ENCODE measurements around the gene PFKL. TPM values are rescaled to one million over a fixed set of nuclear protein-coding genes. Genes with fewer than 3 reads are reported as not detected.

The PFKL gene
- total RNA-seq, 4 donors from 2014 or later = 11.9 to 20.6 (median 16.8) TPM

DNA sequence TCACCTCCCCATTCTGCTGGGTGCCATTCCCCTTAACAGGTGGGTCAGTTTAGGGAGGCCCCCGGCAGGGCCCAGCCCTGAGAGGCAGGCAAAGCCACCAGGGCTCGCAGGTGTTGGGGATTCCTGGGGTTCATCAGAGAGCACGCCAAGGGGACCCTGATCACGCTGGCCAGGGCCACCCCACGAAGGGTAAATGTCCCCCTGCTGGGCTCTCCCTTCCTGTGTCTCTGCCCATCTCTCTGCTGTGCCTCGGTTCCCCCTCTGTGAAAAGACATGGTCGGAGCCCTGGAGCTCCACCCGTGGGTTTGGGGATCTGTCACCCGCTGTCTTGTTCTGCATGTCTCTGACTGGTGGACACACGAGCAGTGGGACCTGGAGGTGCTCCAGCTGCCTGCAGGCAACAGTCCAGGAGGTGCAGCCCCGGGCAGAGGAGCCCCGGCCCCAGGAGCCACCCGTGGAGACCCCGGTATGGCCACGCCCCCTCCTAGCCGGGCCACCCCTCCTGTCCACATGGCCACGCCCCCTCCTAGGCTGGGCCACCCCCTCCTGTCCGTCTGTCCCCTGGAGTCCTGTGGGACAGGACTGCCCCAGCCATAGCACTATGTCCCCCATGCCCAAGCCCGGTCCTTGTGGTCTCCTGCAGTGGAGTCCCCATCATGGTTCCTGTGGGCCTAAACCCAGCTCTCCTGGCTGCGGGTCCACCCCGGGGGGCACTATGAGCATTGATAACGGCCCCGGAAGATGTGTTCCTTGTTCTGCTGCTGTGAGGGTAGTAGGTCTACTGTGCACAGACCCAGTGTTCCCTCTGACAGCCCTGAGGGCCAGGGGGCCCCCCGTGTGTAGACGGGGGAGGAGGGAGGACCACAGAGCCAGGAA is 7.7 kb upstream of the PFKL start:
- no peaks in the 10 kb centered on the region for H3K36me3 ChIP-seq
- TF ChIP-seq, protein P1, sequence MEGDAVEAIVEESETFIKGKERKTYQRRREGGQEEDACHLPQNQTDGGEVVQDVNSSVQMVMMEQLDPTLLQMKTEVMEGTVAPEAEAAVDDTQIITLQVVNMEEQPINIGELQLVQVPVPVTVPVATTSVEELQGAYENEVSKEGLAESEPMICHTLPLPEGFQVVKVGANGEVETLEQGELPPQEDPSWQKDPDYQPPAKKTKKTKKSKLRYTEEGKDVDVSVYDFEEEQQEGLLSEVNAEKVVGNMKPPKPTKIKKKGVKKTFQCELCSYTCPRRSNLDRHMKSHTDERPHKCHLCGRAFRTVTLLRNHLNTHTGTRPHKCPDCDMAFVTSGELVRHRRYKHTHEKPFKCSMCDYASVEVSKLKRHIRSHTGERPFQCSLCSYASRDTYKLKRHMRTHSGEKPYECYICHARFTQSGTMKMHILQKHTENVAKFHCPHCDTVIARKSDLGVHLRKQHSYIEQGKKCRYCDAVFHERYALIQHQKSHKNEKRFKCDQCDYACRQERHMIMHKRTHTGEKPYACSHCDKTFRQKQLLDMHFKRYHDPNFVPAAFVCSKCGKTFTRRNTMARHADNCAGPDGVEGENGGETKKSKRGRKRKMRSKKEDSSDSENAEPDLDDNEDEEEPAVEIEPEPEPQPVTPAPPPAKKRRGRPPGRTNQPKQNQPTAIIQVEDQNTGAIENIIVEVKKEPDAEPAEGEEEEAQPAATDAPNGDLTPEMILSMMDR (IDR thresholded peaks at IDR 0.05 in 4 of 5, conservative IDR thresholded peaks at IDR 0.05 in 1 of 5) = no peak
- no peak for TF ChIP-seq POLR2A (IDR thresholded peaks at IDR 0.05)
- DNase-seq (no peak), ATAC-seq (no peak)
- H3K4me3 ChIP-seq = no peak overlapping the region
- in situ Hi-C loops (cut with MboI; ENCODE audit: low sequenced_read_pairs in 4 of 4) = no loop called here
- intact Hi-C loops (cut with DNase I; ENCODE audit: low total_unique reads) = no loop called here
- peaks cover 0 to 6% of the 10 kb centered on the region in 2 donors for H3K4me1 ChIP-seq
- no peaks in the 10 kb centered on the region for H3K9me3 ChIP-seq
- H3K27me3 ChIP-seq = peaks cover 0 to 10% (median 3%) of the 10 kb centered on the region in 3 donors
- no peak overlapping the region for H3K27ac ChIP-seq

DNA sequence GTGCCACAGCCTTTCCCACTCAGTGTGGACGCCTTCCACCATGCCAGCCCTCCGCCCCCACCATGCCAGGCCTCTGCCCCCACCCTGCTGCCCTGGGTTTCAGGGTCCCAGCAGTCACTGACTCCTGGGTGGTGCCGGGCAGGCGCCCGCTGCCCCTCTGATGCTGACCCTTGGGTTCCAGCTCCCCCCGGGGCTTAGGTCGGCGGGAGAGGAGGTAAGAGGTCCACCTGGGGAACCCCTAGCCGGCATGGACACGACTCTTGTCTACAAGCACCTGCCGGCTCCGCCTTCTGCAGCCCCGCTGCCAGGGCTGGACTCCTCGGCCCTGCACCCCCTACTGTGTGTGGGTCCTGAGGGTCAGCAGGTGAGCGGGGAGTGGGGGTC is 7.0 kb upstream of the PFKL start:
- TF ChIP-seq, protein P1 (IDR thresholded peaks at IDR 0.05 in 4 of 5, conservative IDR thresholded peaks at IDR 0.05 in 1 of 5) = no peak
- TF ChIP-seq POLR2A (IDR thresholded peaks at IDR 0.05) = no peak
- H3K9me3 ChIP-seq = no peaks in the 10 kb centered on the region
- DNase-seq (no peak), ATAC-seq (no peak)
- intact Hi-C loops (cut with DNase I; ENCODE audit: low total_unique reads) = no loop called here
- H3K36me3 ChIP-seq = no peaks in the 10 kb centered on the region
- H3K4me3 ChIP-seq = no peak overlapping the region
- in situ Hi-C loops (cut with MboI; ENCODE audit: low sequenced_read_pairs in 4 of 4) = no loop called here
- H3K27me3 ChIP-seq = peaks cover 0 to 8% (median 3%) of the 10 kb centered on the region in 3 donors
- peaks cover 5 to 6% of the 10 kb centered on the region in 2 donors for H3K4me1 ChIP-seq
- no peak overlapping the region for H3K27ac ChIP-seq

DNA sequence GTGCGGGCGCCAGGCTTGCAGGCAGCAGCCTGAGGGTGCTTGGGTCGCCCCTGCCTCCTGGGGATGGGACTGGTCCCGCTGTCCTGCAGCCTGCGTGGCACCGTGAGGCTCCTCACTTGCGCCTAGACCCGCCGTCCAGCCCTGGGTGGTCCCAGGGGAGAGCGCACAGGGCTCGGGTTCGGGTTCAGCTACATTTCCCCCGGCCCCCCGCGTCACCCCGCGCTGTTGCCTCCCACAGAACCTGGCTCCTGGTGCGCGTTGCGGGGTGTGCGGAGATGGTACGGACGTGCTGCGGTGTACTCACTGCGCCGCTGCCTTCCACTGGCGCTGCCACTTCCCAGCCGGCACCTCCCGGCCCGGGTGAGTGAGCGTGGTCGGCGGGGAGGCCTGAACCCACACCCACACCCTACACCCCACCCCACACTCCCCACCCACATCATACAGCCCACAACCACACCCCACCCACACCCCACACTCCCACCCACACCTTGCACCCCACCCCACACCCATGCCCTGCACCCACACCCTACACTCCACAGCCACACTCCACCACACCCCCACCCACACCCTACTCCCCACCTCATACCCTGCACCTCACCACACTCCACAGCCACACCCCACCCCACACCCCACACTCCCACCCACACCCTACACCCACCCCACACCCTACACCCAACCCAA is 6.2 kb upstream of the PFKL start:
- peaks cover 0 to 8% (median 0%) of the 10 kb centered on the region in 3 donors for H3K27me3 ChIP-seq
- TF ChIP-seq POLR2A (IDR thresholded peaks at IDR 0.05) = no peak
- TF ChIP-seq, protein P1 (IDR thresholded peaks at IDR 0.05 in 4 of 5, conservative IDR thresholded peaks at IDR 0.05 in 1 of 5) = no peak
- H3K27ac ChIP-seq = no peak overlapping the region
- H3K9me3 ChIP-seq = no peaks in the 10 kb centered on the region
- in situ Hi-C loops (cut with MboI; ENCODE audit: low sequenced_read_pairs in 4 of 4) (no loop called here), intact Hi-C loops (cut with DNase I; ENCODE audit: low total_unique reads) (no loop called here)
- no peak for ATAC-seq
- H3K36me3 ChIP-seq = no peaks in the 10 kb centered on the region
- H3K4me1 ChIP-seq = peaks cover 6% of the 10 kb centered on the region in 2 donors
- no peak for DNase-seq
- H3K4me3 ChIP-seq = no peak overlapping the region

- no peak overlapping the region for H3K4me3 ChIP-seq
- H3K9me3 ChIP-seq = no peaks in the 10 kb centered on the region
- ATAC-seq (no peak), DNase-seq (peak; percentile 25 to 37)
- in situ Hi-C loops (cut with MboI; ENCODE audit: low sequenced_read_pairs in 4 of 4) (no loop called here), intact Hi-C loops (cut with DNase I; ENCODE audit: low total_unique reads) (no loop called here)
- no peak overlapping the region for H3K27ac ChIP-seq
- peaks cover 6 to 11% of the 10 kb centered on the region in 2 donors for H3K4me1 ChIP-seq
- H3K27me3 ChIP-seq = peaks cover 0 to 8% (median 0%) of the 10 kb centered on the region in 3 donors
- H3K36me3 ChIP-seq = no peaks in the 10 kb centered on the region
- TF ChIP-seq, protein P1 (IDR thresholded peaks at IDR 0.05 in 4 of 5, conservative IDR thresholded peaks at IDR 0.05 in 1 of 5) = no peak
- TF ChIP-seq POLR2A (IDR thresholded peaks at IDR 0.05) = no peak
Observed at GRCh38 chr21:44294391-44295162, 5.3 kb upstream of the PFKL start.

Data from gastrocnemius medialis (tissue), 4 donors.